Activated naive CD8-positive, alpha-beta T cell treated with anti-CD3 and anti-CD28 coated beads for 36 hours (primary cell): ENCODE results near the gene POPDC3. TPM values are rescaled to one million over a fixed set of nuclear protein-coding genes. Genes with fewer than 3 reads are reported as not detected.

Experiments
- DNase-seq: peaks from one replicate; pipeline ENCODE4 v3.0.0; 2021
- H3K27ac Mint-ChIP-seq: one replicate; pipeline ENCODE4 v1.8.0; 2022; ENCODE audit warnings: mild to moderate bottlenecking, moderate library complexity, mixed read lengths
- H3K27me3 Mint-ChIP-seq: one replicate; pipeline ENCODE4 v1.8.0; 2022; ENCODE audit warnings: mild to moderate bottlenecking, mixed read lengths
- H3K36me3 Mint-ChIP-seq: one replicate; pipeline ENCODE4 v1.8.0; 2021; ENCODE audit warnings: mild to moderate bottlenecking, mixed read lengths
- H3K4me1 Mint-ChIP-seq: one replicate; pipeline ENCODE4 v1.8.0; 2021; ENCODE audit warnings: mixed read lengths
- H3K4me3 Mint-ChIP-seq: one replicate; pipeline ENCODE4 v1.8.0; 2022; ENCODE audit warnings: mild to moderate bottlenecking, moderate library complexity, mixed read lengths
- H3K9me3 Mint-ChIP-seq: one replicate; pipeline ENCODE4 v1.8.0; 2022; ENCODE audit warnings: mixed read lengths
- total RNA-seq, 2 experiments: library from RNA; stranded (reverse); gene quantifications; one replicate each; pipeline ENCODE4 v1.2.3, GENCODE V29; 2021

POPDC3 gene
- total RNA-seq, 2 experiments from 2014 or later, result not detected

DNA sequence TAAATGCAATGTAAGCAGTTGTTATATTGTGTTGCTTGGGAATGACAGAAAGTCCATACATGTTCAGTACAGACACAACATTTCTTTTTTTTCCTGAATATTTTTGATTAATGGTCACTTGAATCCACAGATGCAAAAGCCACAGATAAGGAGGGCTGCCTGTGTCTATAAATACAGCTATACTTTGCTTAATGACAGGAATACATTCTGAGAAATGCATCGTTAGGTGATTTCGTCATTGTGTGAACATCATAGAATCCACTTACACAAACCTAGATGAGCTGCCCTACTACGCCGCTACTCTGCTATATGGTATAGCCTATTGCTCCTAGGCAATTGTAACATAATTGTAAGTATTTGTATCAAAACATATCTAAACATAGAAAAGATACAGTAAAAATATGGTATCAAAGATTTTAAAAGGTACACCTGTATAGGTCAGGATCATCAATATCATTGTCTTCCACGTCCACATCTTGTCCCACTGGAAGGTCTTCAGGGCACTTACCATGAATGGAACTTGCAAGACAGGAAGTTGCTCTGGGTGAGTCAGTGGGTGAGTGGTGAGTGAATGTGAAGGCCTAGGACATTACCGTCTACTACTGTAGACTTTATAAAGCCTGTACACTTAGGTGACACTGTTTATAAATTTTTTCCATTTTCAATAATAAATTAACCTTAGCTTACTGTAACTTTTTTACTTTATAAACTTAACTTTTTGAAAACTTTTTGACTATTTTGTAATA, 27.9 kb upstream of the POPDC3 start:
- Mint-ChIP-seq H3K4me3 (no peak overlapping the region), H3K27me3 (peaks cover 15% of the 10 kb centered on the region), H3K4me1 (peaks cover 4% of the 10 kb centered on the region), H3K9me3 (no peaks in the 10 kb centered on the region), H3K36me3 (no peaks in the 10 kb centered on the region), H3K27ac (no peak overlapping the region)
- DNase-seq, result no peak

DNA sequence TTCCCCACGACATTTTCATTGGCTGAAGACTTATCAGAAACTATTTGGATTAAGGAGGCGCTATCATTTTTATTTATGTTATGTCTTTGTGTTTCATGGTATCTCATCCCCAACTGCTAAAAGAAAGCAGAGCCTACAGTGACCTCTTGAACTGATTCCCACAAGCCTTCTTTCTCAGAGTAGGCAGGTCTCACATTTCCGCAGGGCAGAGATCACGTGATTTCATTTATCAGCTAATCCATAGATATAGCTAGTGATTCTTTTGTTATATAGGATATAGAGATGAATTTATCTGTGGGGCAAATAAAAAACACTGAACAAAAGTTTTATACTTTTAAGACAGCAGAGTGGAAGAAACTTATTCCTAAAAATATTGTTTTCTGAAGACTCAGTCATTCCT, 25.0 kb upstream of the POPDC3 start:
- Mint-ChIP-seq H3K27me3 (peaks cover 12% of the 10 kb centered on the region), H3K4me1 (no peaks in the 10 kb centered on the region), H3K4me3 (no peak overlapping the region), H3K36me3 (no peaks in the 10 kb centered on the region), H3K9me3 (no peaks in the 10 kb centered on the region), H3K27ac (no peak overlapping the region)
- no peak for DNase-seq

- Mint-ChIP-seq H3K36me3 (no peaks in the 10 kb centered on the region), H3K27ac (no peak overlapping the region)
Measured at GRCh38 chr6:105204331-105204730, 24.5 kb upstream of the POPDC3 start.

DNA sequence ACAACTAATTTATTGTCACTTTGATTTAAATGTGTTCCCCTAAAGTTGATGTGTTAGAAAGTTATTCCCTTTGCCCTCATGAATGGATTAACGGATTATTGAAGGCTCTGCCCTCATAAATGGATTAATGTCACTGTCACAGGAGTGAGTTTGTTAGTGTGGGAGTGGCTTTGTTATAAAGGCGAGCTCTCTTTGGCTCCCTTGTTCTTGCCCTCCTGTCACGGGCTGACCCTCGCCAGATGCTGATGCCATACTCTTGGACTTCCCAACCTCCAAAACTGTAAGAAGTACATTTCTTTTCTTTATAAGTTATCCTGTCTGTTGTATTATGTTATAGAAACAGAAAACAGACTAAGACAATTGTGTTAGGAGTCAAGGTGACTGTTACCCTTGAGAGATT, 22.7 kb upstream of the POPDC3 start:
- Mint-ChIP-seq H3K9me3 (no peaks in the 10 kb centered on the region), H3K27ac (no peak overlapping the region), H3K36me3 (no peaks in the 10 kb centered on the region), H3K4me3 (no peak overlapping the region), H3K27me3 (peaks cover 6% of the 10 kb centered on the region), H3K4me1 (no peaks in the 10 kb centered on the region)
- DNase-seq, result no peak

More at GRCh38 chr6:105204331-105204730, 24.5 kb upstream of the POPDC3 start:
- Mint-ChIP-seq H3K4me3 (no peak overlapping the region), H3K27me3 (peaks cover 12% of the 10 kb centered on the region), H3K4me1 (no peaks in the 10 kb centered on the region), H3K9me3 (no peaks in the 10 kb centered on the region)
- DNase-seq, result no peak

DNA sequence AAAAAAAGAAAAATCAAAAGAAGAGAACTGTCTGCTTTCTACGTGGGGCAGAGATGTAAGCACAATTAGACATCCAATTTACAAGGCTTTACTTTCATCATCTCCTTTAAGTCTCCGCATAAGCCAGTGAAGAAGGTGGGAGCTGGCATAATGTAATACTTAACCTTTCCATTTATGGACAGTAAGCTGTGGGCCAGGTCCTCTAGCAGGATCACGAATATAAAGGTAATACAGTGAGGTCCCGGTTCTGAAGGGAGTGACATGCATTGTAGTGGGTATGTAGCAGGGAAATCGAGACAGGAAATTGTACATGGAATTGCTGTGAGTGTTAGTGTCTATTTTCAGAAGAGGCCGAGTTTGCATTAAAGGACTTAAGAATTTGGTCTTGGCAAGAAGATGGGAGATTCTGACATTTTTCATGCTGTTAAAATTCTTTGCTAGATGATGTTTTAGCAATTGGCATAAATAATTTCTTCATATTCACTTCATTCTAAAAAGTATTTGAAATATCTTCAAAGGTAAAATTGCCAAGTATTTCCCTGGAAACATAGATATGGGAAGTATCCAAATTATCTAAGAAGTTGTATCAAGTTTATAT, 20.4 kb upstream of the POPDC3 start:
- Mint-ChIP-seq H3K4me3 (no peak overlapping the region), H3K36me3 (no peaks in the 10 kb centered on the region), H3K27ac (no peak overlapping the region)

GRCh38 chr6:105199711-105200110, 19.9 kb upstream of the POPDC3 start:
- DNase-seq, result no peak
- Mint-ChIP-seq H3K4me1 (no peaks in the 10 kb centered on the region), H3K36me3 (no peaks in the 10 kb centered on the region), H3K4me3 (no peak overlapping the region), H3K27me3 (peaks cover 6% of the 10 kb centered on the region), H3K27ac (no peak overlapping the region), H3K9me3 (no peaks in the 10 kb centered on the region)

More for the DNA sequence above, 20.4 kb upstream of the POPDC3 start:
- no peak for DNase-seq
- no peaks in the 10 kb centered on the region for H3K9me3 Mint-ChIP-seq
- H3K4me1 Mint-ChIP-seq, result no peaks in the 10 kb centered on the region
- peaks cover 3% of the 10 kb centered on the region for H3K27me3 Mint-ChIP-seq

DNA sequence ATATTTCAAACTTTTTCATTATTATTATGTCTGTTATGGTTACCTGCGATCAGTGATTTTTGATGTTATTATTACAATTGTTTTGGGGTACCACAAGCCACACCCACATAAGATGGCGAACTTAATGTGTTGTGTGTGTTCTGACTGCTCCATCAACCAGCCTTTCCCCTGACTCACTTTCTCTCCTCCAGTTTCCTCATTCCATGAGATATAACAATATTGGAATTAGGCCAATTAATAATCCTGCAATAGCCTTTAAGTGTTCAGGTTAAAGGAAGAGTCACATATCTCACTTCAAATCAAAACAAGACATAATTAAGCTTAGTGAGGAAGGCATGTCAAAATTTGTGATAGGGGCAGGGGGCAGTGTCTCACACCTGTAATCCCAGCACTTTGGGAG, 16.3 kb upstream of the POPDC3 start:
- H3K27ac Mint-ChIP-seq, result no peak overlapping the region

GRCh38 chr6:105194591-105194990, 14.8 kb upstream of the POPDC3 start:
- Mint-ChIP-seq H3K27ac (no peak overlapping the region), H3K36me3 (no peaks in the 10 kb centered on the region), H3K4me3 (no peak overlapping the region), H3K27me3 (peaks cover 10% of the 10 kb centered on the region), H3K4me1 (no peaks in the 10 kb centered on the region), H3K9me3 (no peaks in the 10 kb centered on the region)
- no peak for DNase-seq

More for the DNA sequence above, 16.3 kb upstream of the POPDC3 start:
- H3K27me3 Mint-ChIP-seq, result peaks cover 10% of the 10 kb centered on the region
- H3K9me3 Mint-ChIP-seq, result no peaks in the 10 kb centered on the region
- no peak overlapping the region for H3K4me3 Mint-ChIP-seq
- H3K4me1 Mint-ChIP-seq, result no peaks in the 10 kb centered on the region
- no peak for DNase-seq
- H3K36me3 Mint-ChIP-seq, result no peaks in the 10 kb centered on the region

DNA sequence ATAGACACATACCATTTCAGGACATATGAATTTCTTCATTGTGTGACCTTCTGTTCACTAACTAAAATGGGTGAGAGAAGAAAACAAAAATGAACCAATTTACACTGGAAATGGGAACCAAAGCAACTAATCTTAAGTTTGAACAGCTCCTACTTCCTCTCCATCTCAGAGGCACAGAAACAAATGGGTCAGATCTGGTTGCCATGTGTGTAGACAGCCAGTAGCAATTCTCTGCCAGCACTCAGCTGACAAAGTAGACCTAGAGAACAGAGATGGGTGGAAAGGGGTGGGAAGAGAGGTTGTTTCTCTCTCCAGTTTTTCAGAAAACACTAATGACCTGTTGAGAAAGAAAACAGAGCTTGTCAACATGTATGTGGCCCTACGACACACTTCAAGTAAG, 14.3 kb upstream of the POPDC3 start:
- H3K4me3 Mint-ChIP-seq, result no peak overlapping the region
- H3K36me3 Mint-ChIP-seq, result no peaks in the 10 kb centered on the region
- no peaks in the 10 kb centered on the region for H3K9me3 Mint-ChIP-seq
- H3K27ac Mint-ChIP-seq, result no peak overlapping the region
- H3K27me3 Mint-ChIP-seq, result peaks cover 10% of the 10 kb centered on the region
- no peak for DNase-seq
- no peaks in the 10 kb centered on the region for H3K4me1 Mint-ChIP-seq

GRCh38 chr6:105193647-105194046, 13.8 kb upstream of the POPDC3 start:
- no peaks in the 10 kb centered on the region for H3K9me3 Mint-ChIP-seq

DNA sequence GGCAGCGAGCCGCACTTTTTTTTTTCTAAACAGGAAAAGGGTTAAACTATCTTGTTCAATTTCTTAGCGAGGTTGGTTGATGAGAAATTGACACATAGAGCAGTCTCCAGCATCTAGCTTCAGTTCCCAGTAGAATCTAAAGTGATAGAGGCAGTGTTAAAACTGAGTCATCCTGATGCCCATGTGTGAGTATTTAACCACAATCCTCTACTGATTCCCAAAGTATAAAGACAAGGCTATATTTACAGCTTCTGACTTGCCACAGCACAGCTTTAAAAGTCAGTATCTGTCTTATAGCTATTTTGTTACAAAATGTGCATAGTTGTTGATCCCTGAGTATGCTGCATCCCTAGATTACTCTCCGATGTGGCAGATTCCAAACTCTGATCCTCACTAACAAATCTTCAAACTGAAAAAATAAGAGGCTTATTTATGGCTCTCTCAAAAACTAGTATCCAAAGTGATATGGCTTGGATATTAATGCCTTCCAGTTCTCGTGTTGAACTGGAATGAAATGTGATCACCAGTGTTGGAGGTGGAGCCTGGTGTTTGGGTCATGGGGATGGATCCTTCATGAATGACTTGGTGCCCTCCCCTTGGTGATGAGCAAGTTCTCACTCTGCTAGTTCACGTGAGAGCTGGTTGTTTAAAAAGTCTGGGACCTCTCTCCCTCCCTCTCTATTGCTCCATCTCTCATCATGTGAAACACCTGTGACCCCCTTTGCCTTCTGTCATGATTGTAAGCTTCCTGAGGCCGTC, 13.1 kb upstream of the POPDC3 start:
- H3K4me1 Mint-ChIP-seq, result no peaks in the 10 kb centered on the region
- no peak overlapping the region for H3K27ac Mint-ChIP-seq
- no peaks in the 10 kb centered on the region for H3K9me3 Mint-ChIP-seq

More at GRCh38 chr6:105193647-105194046, 13.8 kb upstream of the POPDC3 start:
- Mint-ChIP-seq H3K36me3 (no peaks in the 10 kb centered on the region), H3K27me3 (peaks cover 10% of the 10 kb centered on the region), H3K27ac (no peak overlapping the region), H3K4me3 (no peak overlapping the region), H3K4me1 (no peaks in the 10 kb centered on the region)
- DNase-seq, result no peak

GRCh38 chr6:105191351-105191750, 11.5 kb upstream of the POPDC3 start:
- no peaks in the 10 kb centered on the region for H3K9me3 Mint-ChIP-seq
- DNase-seq, result no peak
- peaks cover 12% of the 10 kb centered on the region for H3K27me3 Mint-ChIP-seq
- H3K36me3 Mint-ChIP-seq, result no peaks in the 10 kb centered on the region
- H3K27ac Mint-ChIP-seq, result no peak overlapping the region
- H3K4me3 Mint-ChIP-seq, result no peak overlapping the region
- H3K4me1 Mint-ChIP-seq, result no peaks in the 10 kb centered on the region

More for the DNA sequence above, 13.1 kb upstream of the POPDC3 start:
- Mint-ChIP-seq H3K27me3 (peaks cover 12% of the 10 kb centered on the region), H3K4me3 (no peak overlapping the region), H3K36me3 (no peaks in the 10 kb centered on the region)
- no peak for DNase-seq

- no peak for DNase-seq
- H3K4me1 Mint-ChIP-seq, result no peaks in the 10 kb centered on the region
- no peaks in the 10 kb centered on the region for H3K9me3 Mint-ChIP-seq
- no peak overlapping the region for H3K4me3 Mint-ChIP-seq
- no peaks in the 10 kb centered on the region for H3K36me3 Mint-ChIP-seq
- no peak overlapping the region for H3K27ac Mint-ChIP-seq
- peaks cover 16% of the 10 kb centered on the region for H3K27me3 Mint-ChIP-seq
Measured at GRCh38 chr6:105189026-105189820, 9.4 kb upstream of the POPDC3 start.

GRCh38 chr6:105188251-105188650, 8.4 kb upstream of the POPDC3 start:
- H3K4me3 Mint-ChIP-seq, result no peak overlapping the region
- no peaks in the 10 kb centered on the region for H3K36me3 Mint-ChIP-seq
- peaks cover 24% of the 10 kb centered on the region for H3K27me3 Mint-ChIP-seq
- no peaks in the 10 kb centered on the region for H3K9me3 Mint-ChIP-seq
- DNase-seq, result no peak
- H3K27ac Mint-ChIP-seq, result no peak overlapping the region
- no peaks in the 10 kb centered on the region for H3K4me1 Mint-ChIP-seq

DNA sequence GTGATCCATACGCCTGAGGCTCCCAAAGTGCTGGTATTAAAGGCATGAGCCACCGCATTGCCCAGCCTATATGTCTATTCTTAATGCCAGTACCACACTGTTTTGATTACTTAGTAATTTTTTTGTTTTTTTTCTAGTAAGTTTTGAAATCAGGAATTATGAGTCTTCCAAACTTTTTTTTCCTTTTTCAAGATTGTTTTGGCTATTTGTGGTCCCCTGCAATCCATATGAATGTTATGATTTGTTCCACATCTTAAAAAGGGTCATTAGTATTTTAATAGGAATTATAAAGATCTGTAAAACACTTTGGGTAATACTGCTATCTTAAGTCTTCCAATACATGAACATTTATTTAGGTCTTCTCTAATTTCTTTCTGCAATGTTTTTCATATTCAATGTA, 6.8 kb upstream of the POPDC3 start:
- no peaks in the 10 kb centered on the region for H3K9me3 Mint-ChIP-seq
- no peak for DNase-seq
- no peaks in the 10 kb centered on the region for H3K4me1 Mint-ChIP-seq

More for the DNA sequence above, 6.8 kb upstream of the POPDC3 start:
- Mint-ChIP-seq H3K27me3 (peaks cover 38% of the 10 kb centered on the region), H3K36me3 (no peaks in the 10 kb centered on the region), H3K27ac (no peak overlapping the region), H3K4me3 (no peak overlapping the region)
